Hepatocyte (in vitro differentiated cells): ENCODE measurements around the gene IQCM.

ENCODE experiments used
- CTCF ChIP-seq: fragments of 200-600 bp; sonication (generic); IDR thresholded peaks from 2 replicates; pipeline ENCODE4 v1.5.1; 2016; ENCODE audit warnings: antibody characterized with exemption, mild to moderate bottlenecking; ENCODE audit not compliant: poor library complexity
- EZH2 ChIP-seq: fragments of 200-600 bp; sonication (generic); IDR thresholded peaks from 2 replicates; pipeline ENCODE4 v1.6.1; 2016; ENCODE audit warnings: antibody characterized with exemption, mild to moderate bottlenecking, borderline replicate concordance
- EZH2phosphoT487 ChIP-seq: fragments of 200-600 bp; sonication (generic); IDR thresholded peaks from one replicate; pipeline ENCODE4 v1.6.1; 2018; ENCODE audit warnings: antibody characterized with exemption, mild to moderate bottlenecking, low read depth, moderate library complexity; ENCODE audit not compliant: unreplicated experiment, severe bottlenecking

- TF ChIP-seq CTCF (no peak), EZH2phosphoT487 (no peak), EZH2 (no peak)
Observed at GRCh38 chr4:149738156-149738555, 77.5 kb downstream of the IQCM start.
